Measurements from ENCODE around the gene S100P.

- TF ChIP-seq MAZ (IDR thresholded peaks at IDR 0.05; ENCODE audit: borderline replicate concordance, low read depth, low read length) = no peak
- no peak for TF ChIP-seq POLR2A (IDR thresholded peaks at IDR 0.05; ENCODE audit: low read depth, low read length)
- TF ChIP-seq CTCF (conservative IDR thresholded peaks at IDR 0.05; ENCODE audit: low read depth, low read length) = no peak
Measured at GRCh38 chr4:6662591-6662990, 31.1 kb upstream of the S100P start.
